IPS-NIHi7 (cell line): Measurements from ENCODE around the gene CDC45.
A peak's percentile ranks its signal among the peaks of the same experiment; 100 is the strongest.

Experiments
- DNase-seq: peaks from one replicate; pipeline ENCODE4 v3.0.0; 2012; ENCODE audit warnings: mixed read lengths; ENCODE audit errors: extremely low spot score

Gene CDC45

GRCh38 chr22:19469421-19469820, 10.3 kb upstream of the CDC45 start:
- no peak for DNase-seq

DNA sequence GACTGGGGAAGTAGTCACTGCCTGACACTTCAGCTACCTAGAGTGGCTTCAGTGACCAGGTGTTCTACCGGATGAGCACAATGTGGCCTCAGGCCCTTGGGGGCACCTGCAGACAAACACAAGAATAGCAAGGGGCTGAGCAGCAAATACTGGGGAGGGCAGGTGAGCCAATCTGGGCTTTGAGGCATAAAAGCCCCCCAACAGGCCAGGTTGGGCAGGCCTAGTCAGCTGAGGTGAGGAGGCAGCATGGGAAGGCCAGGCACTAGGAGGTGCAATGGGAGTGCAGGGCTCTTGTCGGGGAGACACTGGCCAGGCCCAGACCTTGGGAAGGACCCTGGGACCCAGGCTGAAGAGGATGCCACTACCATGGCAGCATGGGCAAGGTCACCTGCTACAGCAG, 9.7 kb upstream of the CDC45 start:
- no peak for DNase-seq

GRCh38 chr22:19471572-19471971, 8.1 kb upstream of the CDC45 start:
- DNase-seq, result no peak

GRCh38 chr22:19472233-19472632, 7.5 kb upstream of the CDC45 start:
- no peak for DNase-seq

DNA sequence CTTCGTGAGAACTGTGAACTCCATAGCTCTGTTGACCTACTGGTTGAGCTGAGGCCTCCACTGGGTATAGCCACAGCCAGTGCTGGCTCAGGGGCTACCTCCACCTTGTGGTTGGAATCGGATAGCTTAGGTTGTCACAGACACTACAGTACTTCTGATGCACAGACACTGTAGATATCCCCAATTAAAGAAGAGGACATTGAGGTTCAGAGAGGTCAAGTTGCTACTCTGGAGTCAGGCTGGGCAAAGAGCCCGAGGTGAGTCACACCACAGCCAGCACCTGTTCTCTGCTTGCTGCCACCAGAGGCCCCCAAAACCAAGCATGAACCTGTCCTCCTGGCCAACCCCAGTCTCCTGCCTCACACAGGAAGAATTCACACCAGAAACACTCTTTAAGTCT, 6.1 kb upstream of the CDC45 start:
- no peak for DNase-seq

DNA sequence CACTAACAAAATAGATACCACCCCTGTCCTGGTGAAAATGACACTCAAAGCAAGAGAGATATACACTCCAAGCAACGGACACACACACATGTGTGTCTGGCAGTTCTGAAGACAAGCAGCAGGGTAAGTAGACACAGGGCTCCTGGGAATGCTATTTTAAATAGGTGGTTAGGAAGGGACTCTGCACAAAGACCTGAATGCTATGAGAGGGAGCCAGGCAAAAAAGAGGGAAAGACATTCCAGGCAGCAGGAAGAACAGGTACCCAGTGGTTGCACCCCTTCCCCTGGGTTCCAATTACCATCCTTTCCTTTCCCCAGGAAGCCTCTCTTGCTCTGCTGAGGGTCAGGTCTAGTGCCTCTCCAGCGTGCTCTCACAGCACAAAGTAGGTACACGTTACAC, 3.7 kb upstream of the CDC45 start:
- DNase-seq, result no peak

DNA sequence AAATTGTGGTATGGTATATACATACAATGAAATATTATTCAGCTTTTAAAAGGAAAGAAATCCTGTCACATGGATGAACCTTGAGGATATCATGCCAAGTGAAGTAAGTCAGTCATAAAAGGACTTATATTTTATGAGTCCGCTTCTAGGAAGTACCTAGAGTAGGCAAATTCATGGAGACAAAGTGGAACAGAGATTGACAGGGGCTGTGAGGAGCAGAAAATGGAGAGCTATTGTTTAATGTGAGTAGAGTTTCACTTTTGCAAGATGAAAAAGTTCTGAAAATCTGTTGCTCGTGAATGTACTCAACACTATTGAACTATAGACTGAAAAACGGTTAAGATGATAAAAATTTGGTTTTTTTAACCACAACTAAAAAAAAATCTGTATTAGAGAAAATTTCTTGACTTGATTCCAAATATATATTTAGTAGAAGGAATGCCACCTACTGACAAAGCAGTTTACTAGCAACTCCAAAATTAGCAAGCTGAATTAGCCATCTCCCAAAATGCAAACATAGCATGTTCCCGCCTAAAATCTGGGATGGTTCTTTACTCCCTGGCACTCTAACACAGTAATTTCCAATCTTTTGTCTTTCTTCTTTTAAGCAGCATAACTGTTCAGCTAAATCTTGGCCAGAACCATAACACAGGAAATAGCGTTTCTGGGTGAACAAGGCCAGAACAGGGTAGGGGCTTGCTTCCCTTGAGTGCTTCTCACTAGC, 2.2 kb upstream of the CDC45 start:
- no peak for DNase-seq

- no peak for DNase-seq
These were observed 1.4 kb upstream of the CDC45 start for GRCh38 chr22:19478045-19478900.

GRCh38 chr22:19478901-19479354, 792 bp upstream of the CDC45 start, which contains the start of gene UFD1:
Gene UFD1, minus strand, starts transcription at chr22:19479193. Its CDS starts 108 bp downstream, at chr22:19479085.
- DNase-seq, result peak; percentile 83

GRCh38 chr22:19480173-19480568, 451 bp downstream of the CDC45 start:
- no peak for DNase-seq

- DNase-seq, result no peak
These were observed 1.1 kb downstream of the CDC45 start for GRCh38 chr22:19480789-19481188.

DNA sequence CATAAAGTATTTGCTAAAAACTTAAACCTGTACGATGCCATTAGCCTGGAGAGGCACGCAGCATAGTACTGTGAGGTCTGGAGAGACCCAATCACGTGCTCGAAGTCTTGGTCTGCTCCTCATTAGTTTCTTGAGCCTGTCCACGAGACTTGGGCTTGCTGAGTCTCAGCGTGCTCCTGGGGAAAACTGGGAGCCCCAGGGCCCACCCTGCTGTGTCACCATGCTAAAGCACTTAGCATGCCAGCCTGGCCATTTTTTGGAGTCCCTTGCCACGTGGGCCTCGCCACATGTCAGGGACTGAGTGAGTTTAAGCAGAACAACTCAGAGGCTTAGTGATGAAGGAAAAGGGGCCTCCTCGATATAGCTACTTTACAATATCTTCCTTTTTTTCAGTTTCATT, 2.6 kb downstream of the CDC45 start:
- no peak for DNase-seq

GRCh38 chr22:19483481-19484244, 3.9 kb downstream of the CDC45 start:
- DNase-seq, result no peak

- DNase-seq, result no peak
These were observed 8.6 kb downstream of the CDC45 start for GRCh38 chr22:19488285-19488684.

GRCh38 chr22:19488884-19489843, 9.4 kb downstream of the CDC45 start:
- DNase-seq, result no peak

GRCh38 chr22:19490628-19491230, 11.0 kb downstream of the CDC45 start:
- no peak for DNase-seq

- DNase-seq, result no peak
These were observed 12.9 kb downstream of the CDC45 start for GRCh38 chr22:19492504-19493174.

DNA sequence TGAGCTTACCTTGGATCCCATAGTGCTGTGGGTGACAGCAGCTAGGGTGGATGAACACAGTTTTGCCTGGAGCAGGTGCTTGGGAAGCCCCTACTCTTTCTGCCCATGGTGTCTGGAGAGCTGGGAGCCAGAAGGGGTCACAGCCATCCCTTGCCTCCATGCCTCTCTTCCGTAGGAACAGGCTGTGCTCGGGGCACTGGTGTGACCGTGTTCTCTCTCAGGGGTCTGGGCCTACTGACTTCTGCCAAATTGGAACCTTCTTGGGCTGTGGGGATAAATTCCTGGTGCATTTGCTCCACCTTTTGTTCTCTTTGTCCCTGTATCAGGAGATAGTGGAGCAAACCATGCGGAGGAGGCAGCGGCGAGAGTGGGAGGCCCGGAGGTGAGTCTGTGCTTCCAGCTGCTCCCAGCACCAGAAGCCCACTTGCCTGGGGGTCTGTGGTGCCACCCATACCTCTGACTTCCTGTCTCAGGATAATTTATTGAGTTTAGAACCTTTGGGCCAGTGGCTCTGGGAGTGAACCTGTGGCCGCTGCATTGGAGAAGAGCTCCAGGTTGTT, 14.4 kb downstream of the CDC45 start:
- DNase-seq, result no peak

DNA sequence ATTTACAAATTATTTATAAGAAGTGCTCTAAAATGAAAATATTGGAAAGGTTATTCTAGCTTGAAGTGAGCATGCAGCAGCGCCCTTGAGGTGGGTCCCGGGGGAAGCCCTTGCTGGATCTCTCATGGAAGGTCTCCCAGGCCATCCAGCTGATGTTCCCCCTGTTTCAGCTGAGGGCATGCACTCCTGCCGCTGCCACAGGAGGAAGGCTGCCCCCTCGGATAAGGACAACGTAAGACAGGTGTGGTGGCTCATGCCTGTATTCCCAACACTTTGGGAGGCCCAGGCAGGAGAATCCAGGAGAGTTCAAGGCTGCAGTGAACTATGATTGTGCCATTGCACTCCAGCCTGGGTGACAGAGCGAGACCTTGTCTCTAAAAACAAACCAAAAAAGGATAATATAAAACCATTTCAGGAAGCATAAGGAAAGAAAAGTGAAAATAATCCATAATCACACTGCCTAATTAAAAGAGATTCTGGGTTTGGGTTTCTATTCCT, 15.0 kb downstream of the CDC45 start:
- DNase-seq, result no peak
